Spinal cord (tissue), 10 donors: ENCODE results near the gene KLK2. TPM values are rescaled to one million over a fixed set of nuclear protein-coding genes. Genes with fewer than 3 reads are reported as not detected.
"Not testable (repeated sequence)": the region's sequence is repeated elsewhere in the genome, so short reads cannot be mapped to it uniquely, and the experiment has no call there.

Source experiments
- DNase-seq, 6 donors: peaks; one replicate each; pipeline versions ENCODE4 v3.0.0 to v3.0.0-alpha.2; 2013 to 2015; ENCODE audit warnings: low spot score in 6 of 6, low read depth in 4 of 6
- H3K27ac ChIP-seq: one replicate; pipeline ENCODE4 v1.5.1; 2013; ENCODE audit warnings: low read depth, low read length, control low read depth
- H3K27me3 ChIP-seq: one replicate; pipeline ENCODE4 v1.6.1; 2013; ENCODE audit warnings: low read length; ENCODE audit not compliant: control insufficient read depth, insufficient read depth
- H3K36me3 ChIP-seq: one replicate; pipeline ENCODE4 v1.6.1; 2013; ENCODE audit warnings: low read length; ENCODE audit not compliant: control insufficient read depth, insufficient read depth
- H3K4me1 ChIP-seq: one replicate; pipeline ENCODE4 v1.6.1; 2013; ENCODE audit warnings: low read length; ENCODE audit not compliant: control insufficient read depth, insufficient read depth
- H3K4me3 ChIP-seq: one replicate; pipeline ENCODE4 v1.5.1; 2013; ENCODE audit warnings: low read depth, low read length, control low read depth
- H3K9me3 ChIP-seq: one replicate; pipeline ENCODE4 v1.6.1; 2013; ENCODE audit warnings: low read length; ENCODE audit not compliant: control insufficient read depth, insufficient read depth
- WGBS: methylation state at CpG from one replicate; pipeline ENCODE4 v1.1.5; 2013; ENCODE audit warnings: missing lambda C conversion rate; ENCODE audit not compliant: insufficient coverage; 5-methylcytosine and 5-hydroxymethylcytosine counted together
- polyA plus RNA-seq, 2 donors: library from polyadenylated mRNA; unstranded; fragments of 120-200 nt; gene quantifications; one replicate each; pipeline ENCODE4 v1.2.1, GENCODE V29; 2013; ENCODE audit not compliant: insufficient read length in 2 of 2
- total RNA-seq, 2 donors: library from RNA; depleted of rRNA in 1 of 2; stranded (reverse); fragments of 120-200 nt in 1 of 2; fragments of >200 nt in 1 of 2; gene quantifications; one replicate each; pipeline versions ENCODE4 v1.2.3 to v1.2.4, GENCODE V29; 2013 to 2014
- donor health status: healthy.

Gene KLK2
- total and polyA plus RNA-seq, 4 donors, result 0.06 to 0.38 (median 0.10) TPM; not detected in 1

DNA sequence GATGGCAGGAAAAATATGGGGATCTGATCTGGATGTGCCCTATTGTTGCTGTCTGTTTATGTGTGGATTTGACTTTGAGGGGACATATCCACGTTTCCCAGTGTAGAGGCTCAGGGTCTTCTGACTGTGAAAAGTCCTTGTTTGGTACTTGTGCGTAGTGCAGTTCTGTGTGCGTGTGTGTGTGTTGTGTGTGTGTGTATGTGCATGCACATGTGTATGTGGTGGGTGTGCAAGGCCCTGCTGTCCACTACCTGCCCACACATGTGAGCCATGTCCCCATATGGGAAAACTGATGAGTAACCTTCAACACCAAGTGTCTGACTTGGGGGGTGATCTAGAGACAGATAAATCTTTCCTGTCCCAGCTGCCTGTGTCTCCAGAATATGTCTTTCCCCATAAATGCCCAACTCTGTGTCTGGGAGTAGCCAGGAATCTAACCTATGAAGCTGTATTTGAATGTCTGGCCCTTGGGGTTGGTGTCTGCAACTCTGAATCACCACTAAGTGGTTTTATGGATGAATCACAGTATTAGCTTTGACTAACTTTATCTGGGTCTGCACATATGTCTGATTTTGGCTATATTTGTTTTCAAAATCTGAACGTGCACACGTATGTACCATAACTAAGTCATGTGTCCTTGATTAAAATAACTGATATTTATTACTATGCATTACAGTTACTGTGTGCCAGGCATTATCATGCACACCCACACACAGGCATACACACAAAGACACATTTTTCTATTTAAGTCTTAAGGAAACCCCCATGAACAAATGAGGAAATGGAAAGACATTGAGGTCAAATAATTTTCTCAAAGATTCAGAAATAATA lies 17.4 kb downstream of the KLK2 start:
- Histone ChIP-seq H3K36me3 (no peaks in the 10 kb centered on the region), H3K27me3 (peaks cover 11% of the 10 kb centered on the region), H3K4me1 (no peaks in the 10 kb centered on the region), H3K27ac (no peak overlapping the region), H3K4me3 (no peak overlapping the region), H3K9me3 (no peaks in the 10 kb centered on the region)
- 11% methylated on average over 1 of the region's 5 CpGs for WGBS
- DNase-seq, result no peak

GRCh38 chr19:50891253-50891625 lies 18.0 kb downstream of the KLK2 start:
- Histone ChIP-seq H3K36me3 (no peaks in the 10 kb centered on the region), H3K27me3 (peaks cover 11% of the 10 kb centered on the region), H3K4me3 (no peak overlapping the region), H3K9me3 (no peaks in the 10 kb centered on the region), H3K27ac (no peak overlapping the region), H3K4me1 (no peaks in the 10 kb centered on the region)
- no peak for DNase-seq
- no CpG with 5 or more reads among the region's 5 CpGs for WGBS

GRCh38 chr19:50893047-50893736 lies 20.0 kb downstream of the KLK2 start:
- Histone ChIP-seq H3K27me3 (peaks cover 5% of the 10 kb centered on the region), H3K9me3 (no peaks in the 10 kb centered on the region), H3K4me1 (no peaks in the 10 kb centered on the region), H3K36me3 (no peaks in the 10 kb centered on the region), H3K4me3 (no peak overlapping the region), H3K27ac (no peak overlapping the region)
- DNase-seq, result no peak
- 86% methylated on average over 15 of the region's 18 CpGs for WGBS

GRCh38 chr19:50894478-50895356 lies 21.5 kb downstream of the KLK2 start:
- no peaks in the 10 kb centered on the region for H3K36me3 ChIP-seq
- H3K4me1 ChIP-seq, result no peaks in the 10 kb centered on the region
- no peak overlapping the region for H3K27ac ChIP-seq
- 73% methylated on average over 10 of the region's 10 CpGs for WGBS
- no peaks in the 10 kb centered on the region for H3K27me3 ChIP-seq
- no peak overlapping the region for H3K4me3 ChIP-seq
- H3K9me3 ChIP-seq, result no peaks in the 10 kb centered on the region
- DNase-seq, result no peak

DNA sequence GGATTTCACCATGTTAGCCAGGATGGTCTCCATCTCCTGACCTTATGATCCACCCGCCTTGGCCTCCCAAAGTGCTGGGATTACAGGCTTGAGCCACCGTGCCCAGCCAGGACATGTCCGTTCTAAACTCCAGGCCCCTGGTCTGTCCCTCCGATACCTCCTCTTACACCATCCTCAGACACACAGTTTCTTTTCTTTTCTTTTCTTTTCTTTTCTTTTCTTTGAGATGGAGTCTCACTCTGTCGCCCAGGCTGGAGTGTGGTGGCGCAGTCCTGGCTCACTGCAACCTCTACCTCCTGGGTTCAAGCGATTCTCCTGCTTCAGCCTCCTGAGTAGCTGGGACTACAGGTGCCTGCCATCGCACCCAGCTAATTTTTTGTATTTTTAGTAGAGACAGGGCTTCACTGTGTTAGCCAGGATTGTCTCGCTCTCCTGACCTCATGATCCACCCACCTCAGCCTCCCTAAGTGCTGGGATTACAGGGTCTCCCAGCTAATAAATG lies 22.9 kb downstream of the KLK2 start:
- not testable (repeated sequence) for H3K9me3 ChIP-seq, H3K27ac ChIP-seq, H3K27me3 ChIP-seq, H3K4me3 ChIP-seq, DNase-seq, H3K4me1 ChIP-seq, H3K36me3 ChIP-seq
- 91% methylated on average over 7 of the region's 9 CpGs for WGBS

DNA sequence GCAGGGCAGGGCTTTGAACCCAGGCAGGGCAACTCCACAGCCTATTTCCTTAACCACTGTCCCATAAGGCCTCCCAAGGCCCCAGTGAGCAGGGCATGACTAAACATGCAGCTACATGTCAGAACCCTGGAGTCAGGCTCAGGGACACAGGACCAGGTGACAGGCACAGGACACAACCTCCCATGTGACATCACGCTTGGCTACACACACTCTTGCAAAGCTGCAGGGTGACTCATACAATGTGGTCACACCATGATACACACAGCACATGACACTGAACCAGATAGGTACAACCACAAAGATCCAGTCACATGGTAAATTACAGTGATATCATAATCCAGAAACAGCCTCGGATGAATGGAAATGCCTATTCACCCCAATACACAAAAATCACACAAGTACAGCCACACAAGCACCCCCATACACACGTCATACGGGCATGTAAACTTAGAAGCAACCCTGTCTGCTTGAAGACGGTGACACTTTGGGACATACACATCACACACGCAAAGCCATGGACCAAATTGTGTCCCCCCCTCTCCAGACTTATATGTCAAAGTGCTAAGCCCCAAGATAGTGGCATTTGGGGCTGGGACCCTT lies 23.5 kb downstream of the KLK2 start:
- H3K4me1 ChIP-seq, result no peaks in the 10 kb centered on the region
- H3K36me3 ChIP-seq, result no peaks in the 10 kb centered on the region
- H3K27me3 ChIP-seq, result no peaks in the 10 kb centered on the region
- DNase-seq, result no peak
- no peak overlapping the region for H3K4me3 ChIP-seq
- no peaks in the 10 kb centered on the region for H3K9me3 ChIP-seq
- no peak overlapping the region for H3K27ac ChIP-seq
- WGBS, result 94% methylated on average over 2 of the region's 6 CpGs

- H3K36me3 ChIP-seq, result no peaks in the 10 kb centered on the region
- H3K4me1 ChIP-seq, result no peaks in the 10 kb centered on the region
- no CpG with 5 or more reads among the region's 3 CpGs for WGBS
- DNase-seq, result no peak
- no peak overlapping the region for H3K27ac ChIP-seq
- H3K4me3 ChIP-seq, result no peak overlapping the region
- H3K9me3 ChIP-seq, result no peaks in the 10 kb centered on the region
- H3K27me3 ChIP-seq, result no peaks in the 10 kb centered on the region
These were observed 24.0 kb downstream of the KLK2 start for GRCh38 chr19:50897191-50897607.

GRCh38 chr19:50897612-50898011 lies 24.4 kb downstream of the KLK2 start:
- Histone ChIP-seq H3K27me3 (no peaks in the 10 kb centered on the region), H3K36me3 (no peaks in the 10 kb centered on the region), H3K9me3 (no peaks in the 10 kb centered on the region), H3K4me1 (no peaks in the 10 kb centered on the region), H3K4me3 (no peak overlapping the region), H3K27ac (no peak overlapping the region)
- DNase-seq, result no peak
- 71% methylated on average over 3 of the region's 3 CpGs for WGBS

- no peak overlapping the region for H3K4me3 ChIP-seq
- H3K27ac ChIP-seq, result no peak overlapping the region
- H3K4me1 ChIP-seq, result no peaks in the 10 kb centered on the region
- DNase-seq, result no peak
- no peaks in the 10 kb centered on the region for H3K9me3 ChIP-seq
- WGBS, result no CpG with 5 or more reads among the region's 4 CpGs
- H3K27me3 ChIP-seq, result no peaks in the 10 kb centered on the region
- no peaks in the 10 kb centered on the region for H3K36me3 ChIP-seq
These were observed 24.8 kb downstream of the KLK2 start for GRCh38 chr19:50898018-50898417.
